ENCODE results near the gene ITGB2.

ITGB2 gene

DNA sequence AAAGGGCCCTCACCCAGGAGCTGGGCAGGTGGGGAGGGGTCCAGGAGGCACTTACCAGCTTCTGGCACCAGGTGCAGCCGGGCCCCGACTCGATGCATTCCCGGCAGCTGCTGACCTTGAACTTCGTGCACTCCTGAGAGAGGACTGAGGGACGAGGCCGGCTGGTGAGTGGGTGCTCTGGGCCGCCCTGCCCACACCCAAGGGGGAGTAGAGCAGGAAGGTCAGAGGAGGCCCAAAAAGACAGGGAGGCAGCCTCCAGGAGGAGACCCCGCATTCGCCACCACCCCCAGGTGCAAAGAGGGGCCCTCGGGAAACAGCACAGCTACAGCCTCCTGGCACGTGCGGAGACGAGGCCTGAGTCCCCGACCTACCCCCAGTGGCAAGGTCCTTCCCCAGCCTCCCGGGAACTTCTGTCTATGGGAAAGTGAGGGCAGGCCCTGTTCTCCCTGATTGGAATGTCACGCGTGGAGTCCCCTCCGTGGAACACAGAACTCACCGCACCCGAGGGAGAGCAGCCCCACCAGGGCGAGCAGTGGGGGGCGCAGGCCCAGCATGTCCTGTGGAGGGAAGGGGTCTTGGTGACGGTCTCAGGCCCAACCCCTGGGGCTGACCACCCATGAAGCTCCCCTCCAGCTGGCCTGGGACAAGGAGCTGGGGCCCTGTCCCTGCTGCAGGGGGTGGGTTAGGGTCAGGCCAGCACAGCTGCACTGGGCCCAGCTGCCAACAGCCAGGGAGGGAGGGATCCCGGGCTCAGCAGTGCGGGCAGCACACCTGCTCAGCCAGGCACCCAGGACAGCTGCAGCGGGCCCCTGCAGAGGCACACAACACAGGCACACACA is 10.3 kb downstream of the ITGB2 start:
- TF ChIP-seq, protein P1, sequence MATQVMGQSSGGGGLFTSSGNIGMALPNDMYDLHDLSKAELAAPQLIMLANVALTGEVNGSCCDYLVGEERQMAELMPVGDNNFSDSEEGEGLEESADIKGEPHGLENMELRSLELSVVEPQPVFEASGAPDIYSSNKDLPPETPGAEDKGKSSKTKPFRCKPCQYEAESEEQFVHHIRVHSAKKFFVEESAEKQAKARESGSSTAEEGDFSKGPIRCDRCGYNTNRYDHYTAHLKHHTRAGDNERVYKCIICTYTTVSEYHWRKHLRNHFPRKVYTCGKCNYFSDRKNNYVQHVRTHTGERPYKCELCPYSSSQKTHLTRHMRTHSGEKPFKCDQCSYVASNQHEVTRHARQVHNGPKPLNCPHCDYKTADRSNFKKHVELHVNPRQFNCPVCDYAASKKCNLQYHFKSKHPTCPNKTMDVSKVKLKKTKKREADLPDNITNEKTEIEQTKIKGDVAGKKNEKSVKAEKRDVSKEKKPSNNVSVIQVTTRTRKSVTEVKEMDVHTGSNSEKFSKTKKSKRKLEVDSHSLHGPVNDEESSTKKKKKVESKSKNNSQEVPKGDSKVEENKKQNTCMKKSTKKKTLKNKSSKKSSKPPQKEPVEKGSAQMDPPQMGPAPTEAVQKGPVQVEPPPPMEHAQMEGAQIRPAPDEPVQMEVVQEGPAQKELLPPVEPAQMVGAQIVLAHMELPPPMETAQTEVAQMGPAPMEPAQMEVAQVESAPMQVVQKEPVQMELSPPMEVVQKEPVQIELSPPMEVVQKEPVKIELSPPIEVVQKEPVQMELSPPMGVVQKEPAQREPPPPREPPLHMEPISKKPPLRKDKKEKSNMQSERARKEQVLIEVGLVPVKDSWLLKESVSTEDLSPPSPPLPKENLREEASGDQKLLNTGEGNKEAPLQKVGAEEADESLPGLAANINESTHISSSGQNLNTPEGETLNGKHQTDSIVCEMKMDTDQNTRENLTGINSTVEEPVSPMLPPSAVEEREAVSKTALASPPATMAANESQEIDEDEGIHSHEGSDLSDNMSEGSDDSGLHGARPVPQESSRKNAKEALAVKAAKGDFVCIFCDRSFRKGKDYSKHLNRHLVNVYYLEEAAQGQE (IDR thresholded peaks at IDR 0.05; ENCODE audit: insufficient read depth in 1 of 2, low read depth in 2 of 2, low read length in 2 of 2) = no peak
- TF ChIP-seq TAF1 (IDR thresholded peaks at IDR 0.05; ENCODE audit: borderline replicate concordance, insufficient read depth, low read length) (no peak), SIN3A (IDR thresholded peaks at IDR 0.05; ENCODE audit: borderline replicate concordance, insufficient read depth, low read length) (no peak), FOXP2 (optimal IDR thresholded peaks at IDR 0.05; ENCODE audit: borderline replicate concordance, extremely low read depth, extremely low read length, insufficient read depth) (no peak), POLR2AphosphoS5 (IDR thresholded peaks at IDR 0.05; ENCODE audit: low read depth, low read length) (no peak)

DNA sequence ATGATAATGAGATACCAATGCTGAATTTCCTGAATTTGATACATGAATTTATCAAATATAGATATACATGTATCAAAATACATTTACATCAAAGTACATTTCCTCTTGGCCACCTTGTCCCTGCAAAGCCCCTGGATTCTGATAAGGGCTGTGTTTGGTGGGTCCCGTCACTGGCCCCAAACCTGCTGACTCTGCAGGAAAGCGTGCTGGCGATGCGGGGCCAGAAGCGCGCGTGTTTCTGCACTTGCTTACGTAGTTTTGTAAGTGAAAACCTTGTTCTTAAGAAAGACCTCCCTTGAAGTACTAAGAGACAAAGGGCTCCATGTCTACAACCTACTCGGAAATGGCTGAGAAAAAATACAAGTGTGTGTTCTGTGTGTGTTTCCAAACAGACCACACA is 11.0 kb downstream of the ITGB2 start:
- TF ChIP-seq FOXP2 (optimal IDR thresholded peaks at IDR 0.05; ENCODE audit: borderline replicate concordance, extremely low read depth, extremely low read length, insufficient read depth) (no peak), TAF1 (IDR thresholded peaks at IDR 0.05; ENCODE audit: borderline replicate concordance, insufficient read depth, low read length) (no peak), POLR2AphosphoS5 (IDR thresholded peaks at IDR 0.05; ENCODE audit: low read depth, low read length) (no peak), SIN3A (IDR thresholded peaks at IDR 0.05; ENCODE audit: borderline replicate concordance, insufficient read depth, low read length) (no peak)
- TF ChIP-seq, protein P1 (IDR thresholded peaks at IDR 0.05; ENCODE audit: insufficient read depth in 1 of 2, low read depth in 2 of 2, low read length in 2 of 2) = no peak

DNA sequence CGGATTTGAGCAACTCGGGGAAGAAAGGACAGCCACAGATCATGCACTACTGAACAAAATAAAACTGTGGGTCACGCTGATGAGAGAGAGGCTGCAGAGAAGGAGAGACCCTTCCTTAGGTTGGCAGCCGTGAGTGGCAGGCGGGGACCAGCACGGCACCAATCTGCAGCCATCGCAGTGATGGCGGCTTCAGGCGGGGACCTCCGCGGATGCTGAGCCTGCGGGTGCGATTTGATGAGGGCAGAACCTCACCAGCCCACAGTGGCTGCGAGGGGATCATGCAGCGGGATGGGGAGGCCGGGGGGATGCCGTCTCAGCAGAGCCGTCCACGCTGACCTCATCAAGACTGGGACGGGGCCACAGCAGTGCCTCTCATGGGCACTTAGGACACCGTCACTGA is 11.8 kb downstream of the ITGB2 start:
- TF ChIP-seq FOXP2 (optimal IDR thresholded peaks at IDR 0.05; ENCODE audit: borderline replicate concordance, extremely low read depth, extremely low read length, insufficient read depth) = no peak
- no peak for TF ChIP-seq POLR2AphosphoS5 (IDR thresholded peaks at IDR 0.05; ENCODE audit: low read depth, low read length)
- TF ChIP-seq, protein P1 (IDR thresholded peaks at IDR 0.05; ENCODE audit: insufficient read depth in 1 of 2, low read depth in 2 of 2, low read length in 2 of 2) = no peak

DNA sequence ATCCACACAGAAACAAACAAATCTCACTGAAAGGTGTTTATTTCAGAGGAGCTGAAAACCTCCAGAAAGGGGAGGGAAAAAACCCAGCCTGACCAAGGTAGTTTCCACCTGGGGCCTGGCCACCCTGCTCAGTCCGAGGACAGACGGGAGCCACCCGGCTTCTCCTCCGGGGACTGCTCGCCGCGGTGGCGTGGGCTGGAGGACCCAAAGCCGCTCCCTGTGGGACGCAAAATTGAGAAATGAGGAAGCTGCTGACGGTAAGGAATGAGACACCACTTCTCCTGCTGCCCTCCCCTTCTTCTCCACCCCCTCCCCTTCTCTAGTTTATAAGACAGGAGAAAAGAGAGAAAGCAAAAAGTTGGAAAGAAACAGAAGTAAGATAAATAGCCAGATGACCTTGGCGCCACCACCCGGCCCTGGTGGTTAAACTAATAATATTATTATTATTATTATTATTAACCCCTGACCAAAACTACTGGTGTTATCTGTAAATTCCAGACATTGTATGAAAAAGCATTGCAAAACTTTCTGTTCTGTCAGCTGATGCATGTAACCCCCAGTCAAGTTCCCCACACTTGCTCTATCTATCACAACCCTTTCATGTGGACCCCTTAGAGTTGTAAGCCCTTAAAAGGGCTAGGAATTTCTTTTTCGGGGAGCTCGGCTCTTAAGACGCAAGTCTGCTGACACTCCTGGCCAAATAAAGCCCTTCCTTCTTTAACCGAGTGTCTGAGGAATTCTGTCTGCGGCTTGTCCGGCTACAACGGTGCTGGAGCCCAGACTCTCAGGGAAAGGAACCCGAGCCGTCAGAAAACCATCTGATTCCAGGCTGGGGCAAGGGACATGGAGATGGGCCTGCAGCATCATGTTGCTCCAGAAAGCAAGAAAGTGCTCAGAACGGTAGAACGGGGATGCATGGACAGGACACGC is 12.5 kb downstream of the ITGB2 start:
- TF ChIP-seq, protein P1 (IDR thresholded peaks at IDR 0.05; ENCODE audit: insufficient read depth in 1 of 2, low read depth in 2 of 2, low read length in 2 of 2) = no peak
- TF ChIP-seq FOXP2 (optimal IDR thresholded peaks at IDR 0.05; ENCODE audit: borderline replicate concordance, extremely low read depth, extremely low read length, insufficient read depth) (no peak), SIN3A (IDR thresholded peaks at IDR 0.05; ENCODE audit: borderline replicate concordance, insufficient read depth, low read length) (no peak)

Measured in PFSK-1 (cell line).